Smooth muscle cell (in vitro differentiated cells): ENCODE results near the gene COL18A1. TPM values are rescaled to one million over a fixed set of nuclear protein-coding genes. Genes with fewer than 3 reads are reported as not detected.

Experiments
- DNase-seq: peaks from one replicate; lab custom pipeline; 2025; ENCODE audit not compliant: unreplicated experiment; lab: John Stamatoyannopoulos, UW
- H2AFZ ChIP-seq: fragments of 200-600 bp; sonication (generic); 2 replicates; pipeline ENCODE4 v1.6.0; 2016; ENCODE audit warnings: antibody characterized with exemption, low read depth, mild to moderate bottlenecking
- H3F3A ChIP-seq: fragments of 200-600 bp; sonication (generic); 2 replicates; pipeline ENCODE4 v1.6.0; 2017; ENCODE audit warnings: antibody characterized with exemption, low read depth
- H3K27ac ChIP-seq: fragments of 200-600 bp; sonication (generic); 2 replicates; pipeline ENCODE4 v1.5.1; 2016; ENCODE audit warnings: low read depth, mild to moderate bottlenecking
- H3K27me3 ChIP-seq: fragments of 200-600 bp; sonication (generic); 2 replicates; pipeline ENCODE4 v1.6.1; 2016; ENCODE audit warnings: low read depth, mild to moderate bottlenecking
- H3K36me3 ChIP-seq: fragments of 200-600 bp; sonication (generic); 2 replicates; pipeline ENCODE4 v1.5.1; 2016; ENCODE audit warnings: low read depth
- H3K4me1 ChIP-seq: fragments of 200-600 bp; sonication (generic); 2 replicates; pipeline ENCODE4 v1.5.1; 2016; ENCODE audit warnings: low read depth
- H3K4me2 ChIP-seq: fragments of 200-600 bp; sonication (generic); 2 replicates; pipeline ENCODE4 v1.6.0; 2016; ENCODE audit warnings: mild to moderate bottlenecking
- H3K4me3 ChIP-seq: fragments of 200-600 bp; sonication (generic); 2 replicates; pipeline ENCODE4 v1.5.1; 2016; ENCODE audit warnings: mild to moderate bottlenecking
- H3K79me2 ChIP-seq: fragments of 200-600 bp; sonication (generic); 2 replicates; pipeline ENCODE4 v1.6.0; 2016; ENCODE audit warnings: low read depth, mild to moderate bottlenecking
- H3K9ac ChIP-seq: fragments of 200-600 bp; sonication (generic); 2 replicates; pipeline ENCODE4 v1.6.0; 2016; ENCODE audit warnings: low read depth
- H3K9me3 ChIP-seq: fragments of 200-600 bp; sonication (generic); replicated peaks from 2 replicates; pipeline ENCODE4 v1.5.1; 2016; ENCODE audit warnings: low read depth
- H4K20me1 ChIP-seq: fragments of 200-600 bp; sonication (generic); 2 replicates; pipeline ENCODE4 v1.6.0; 2016; ENCODE audit warnings: low read depth
- WGBS: methylation state at CpG from one replicate; pipeline ENCODE4 v1.1.7; 2016; ENCODE audit warnings: low lambda C conversion rate; 5-methylcytosine and 5-hydroxymethylcytosine counted together
- polyA plus RNA-seq: library from polyadenylated mRNA; unstranded; fragments of >200 nt; fragmentation: Nextera tagmentation; extraction: Ambion mirVana; gene quantifications from 2 replicates; pipeline ENCODE4 v1.2.1, GENCODE V29; 2016
- total RNA-seq: library from RNA; depleted of rRNA; stranded (reverse); fragments of >200 nt; gene quantifications from 2 replicates; pipeline ENCODE4 v1.2.3, GENCODE V29; 2014
- TF ChIP-seq, protein P1 (sequence below): fragments of 200-600 bp; sonication (generic); IDR thresholded peaks from 2 replicates; pipeline ENCODE4 v1.5.1; 2017; ENCODE audit warnings: borderline replicate concordance, mild to moderate bottlenecking, antibody characterized with exemption; ENCODE audit not compliant: insufficient read depth, poor library complexity, severe bottlenecking

Gene COL18A1
- total and polyA plus RNA-seq, 2 experiments from 2014 or later, result 192 to 485 TPM

DNA sequence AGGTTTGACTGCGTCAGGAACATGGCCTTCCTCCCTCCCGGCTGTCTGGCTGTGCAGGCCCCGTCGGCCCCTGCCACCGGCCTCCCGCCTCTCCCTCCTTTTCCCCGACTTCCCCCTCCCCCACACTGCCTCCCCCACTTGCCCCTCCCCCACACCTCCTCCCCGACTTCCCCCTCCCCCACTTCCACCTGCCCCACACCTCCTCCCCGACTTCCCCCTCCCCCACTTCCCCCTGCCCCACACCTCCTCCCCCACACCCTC is 84.7 kb downstream of the COL18A1 start:
- Histone ChIP-seq H3K4me1 (peaks cover 14% of the 10 kb centered on the region), H3F3A (no peaks in the 10 kb centered on the region), H3K36me3 (no peaks in the 10 kb centered on the region), H4K20me1 (peaks cover 9% of the 10 kb centered on the region), H3K79me2 (no peaks in the 10 kb centered on the region), H3K9me3 (no peaks in the 10 kb centered on the region), H3K4me3 (no peak overlapping the region), H3K9ac (no peak overlapping the region), H3K27me3 (no peaks in the 10 kb centered on the region), H3K27ac (no peak overlapping the region), H3K4me2 (no peak overlapping the region), H2AFZ (no peak overlapping the region)
- no peak for DNase-seq
- WGBS, result no CpG with 5 or more reads among the region's 9 CpGs
- TF ChIP-seq, protein P1, sequence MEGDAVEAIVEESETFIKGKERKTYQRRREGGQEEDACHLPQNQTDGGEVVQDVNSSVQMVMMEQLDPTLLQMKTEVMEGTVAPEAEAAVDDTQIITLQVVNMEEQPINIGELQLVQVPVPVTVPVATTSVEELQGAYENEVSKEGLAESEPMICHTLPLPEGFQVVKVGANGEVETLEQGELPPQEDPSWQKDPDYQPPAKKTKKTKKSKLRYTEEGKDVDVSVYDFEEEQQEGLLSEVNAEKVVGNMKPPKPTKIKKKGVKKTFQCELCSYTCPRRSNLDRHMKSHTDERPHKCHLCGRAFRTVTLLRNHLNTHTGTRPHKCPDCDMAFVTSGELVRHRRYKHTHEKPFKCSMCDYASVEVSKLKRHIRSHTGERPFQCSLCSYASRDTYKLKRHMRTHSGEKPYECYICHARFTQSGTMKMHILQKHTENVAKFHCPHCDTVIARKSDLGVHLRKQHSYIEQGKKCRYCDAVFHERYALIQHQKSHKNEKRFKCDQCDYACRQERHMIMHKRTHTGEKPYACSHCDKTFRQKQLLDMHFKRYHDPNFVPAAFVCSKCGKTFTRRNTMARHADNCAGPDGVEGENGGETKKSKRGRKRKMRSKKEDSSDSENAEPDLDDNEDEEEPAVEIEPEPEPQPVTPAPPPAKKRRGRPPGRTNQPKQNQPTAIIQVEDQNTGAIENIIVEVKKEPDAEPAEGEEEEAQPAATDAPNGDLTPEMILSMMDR, result no peak

DNA sequence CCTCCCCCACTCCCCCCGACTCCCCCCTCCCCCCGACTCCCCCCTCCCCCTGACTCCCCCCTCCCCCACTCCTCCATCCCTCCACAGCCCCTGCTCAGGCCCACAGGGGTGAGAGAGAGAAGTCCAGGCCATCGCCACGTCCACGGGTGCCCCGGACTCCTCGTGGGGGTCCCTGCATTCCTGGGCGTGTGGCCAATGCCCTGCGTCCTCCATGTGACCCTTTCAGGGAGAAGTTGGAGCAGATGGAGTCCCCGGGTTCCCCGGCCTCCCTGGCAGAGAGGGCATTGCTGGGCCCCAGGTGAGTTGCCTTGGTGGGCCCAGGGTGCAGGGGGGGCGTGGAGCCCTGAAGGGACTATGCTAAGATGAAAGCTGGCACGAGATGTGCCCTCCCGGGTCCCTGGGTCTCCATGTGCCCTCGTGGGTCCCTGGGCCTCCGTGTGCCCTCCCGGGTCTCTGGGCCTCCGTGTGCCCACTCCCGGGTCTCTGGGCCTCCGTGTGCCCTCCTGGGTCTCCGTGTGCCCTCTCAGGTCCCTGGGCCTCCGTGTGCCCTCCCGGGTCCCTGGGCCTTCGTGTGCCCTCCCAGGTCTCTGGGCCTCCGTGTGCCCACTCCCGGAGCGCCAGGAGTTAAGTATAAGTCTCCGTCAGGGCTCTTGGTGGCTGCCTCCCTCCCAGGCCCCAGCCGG is 85.2 kb downstream of the COL18A1 start:
- H3K4me1 ChIP-seq, result peaks cover 14% of the 10 kb centered on the region
- no peaks in the 10 kb centered on the region for H3K9me3 ChIP-seq
- H3F3A ChIP-seq, result no peaks in the 10 kb centered on the region

DNA sequence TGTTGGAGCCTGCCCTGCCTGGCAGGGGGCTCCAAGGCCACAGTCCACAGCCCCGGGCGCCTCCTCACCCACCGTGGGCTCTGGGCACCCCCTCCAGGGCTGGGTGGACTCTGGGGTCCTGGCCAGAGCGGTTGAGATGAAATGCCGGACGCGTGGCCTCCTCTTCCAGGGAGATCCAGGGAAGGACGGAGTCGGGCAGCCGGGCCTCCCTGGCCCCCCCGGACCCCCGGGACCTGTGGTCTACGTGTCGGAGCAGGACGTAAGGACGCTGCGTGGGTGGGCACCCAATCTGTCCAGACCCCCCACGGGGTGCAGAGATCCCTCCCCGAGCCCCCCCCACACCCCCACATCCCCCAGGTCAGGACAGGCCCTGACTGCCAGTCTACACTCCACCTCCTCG is 86.1 kb downstream of the COL18A1 start:
- H3K36me3 ChIP-seq, result no peaks in the 10 kb centered on the region
- H3K4me1 ChIP-seq, result peaks cover 14% of the 10 kb centered on the region
- TF ChIP-seq, protein P1, result no peak
- H3K27me3 ChIP-seq, result no peaks in the 10 kb centered on the region
- H3K4me3 ChIP-seq, result no peak overlapping the region
- H2AFZ ChIP-seq, result no peak overlapping the region
- no peak overlapping the region for H3K4me2 ChIP-seq
- no peaks in the 10 kb centered on the region for H3K79me2 ChIP-seq
- no peak overlapping the region for H3K9ac ChIP-seq
- H3K27ac ChIP-seq, result no peak overlapping the region
- WGBS, result 98% methylated on average over 13 of the region's 20 CpGs
- DNase-seq, result no peak
- H3K9me3 ChIP-seq, result no peaks in the 10 kb centered on the region
- peaks cover 6% of the 10 kb centered on the region for H4K20me1 ChIP-seq
- H3F3A ChIP-seq, result no peaks in the 10 kb centered on the region

More for the DNA sequence above, 85.2 kb downstream of the COL18A1 start:
- TF ChIP-seq, protein P1, result no peak
- DNase-seq, result no peak
- H2AFZ ChIP-seq, result no peak overlapping the region
- no peak overlapping the region for H3K4me3 ChIP-seq
- H3K36me3 ChIP-seq, result no peaks in the 10 kb centered on the region
- 95% methylated on average over 17 of the region's 29 CpGs for WGBS
- H3K79me2 ChIP-seq, result no peaks in the 10 kb centered on the region
- H3K9ac ChIP-seq, result no peak overlapping the region
- H3K27ac ChIP-seq, result no peak overlapping the region
- peaks cover 8% of the 10 kb centered on the region for H4K20me1 ChIP-seq
- H3K4me2 ChIP-seq, result no peak overlapping the region
- no peaks in the 10 kb centered on the region for H3K27me3 ChIP-seq

DNA sequence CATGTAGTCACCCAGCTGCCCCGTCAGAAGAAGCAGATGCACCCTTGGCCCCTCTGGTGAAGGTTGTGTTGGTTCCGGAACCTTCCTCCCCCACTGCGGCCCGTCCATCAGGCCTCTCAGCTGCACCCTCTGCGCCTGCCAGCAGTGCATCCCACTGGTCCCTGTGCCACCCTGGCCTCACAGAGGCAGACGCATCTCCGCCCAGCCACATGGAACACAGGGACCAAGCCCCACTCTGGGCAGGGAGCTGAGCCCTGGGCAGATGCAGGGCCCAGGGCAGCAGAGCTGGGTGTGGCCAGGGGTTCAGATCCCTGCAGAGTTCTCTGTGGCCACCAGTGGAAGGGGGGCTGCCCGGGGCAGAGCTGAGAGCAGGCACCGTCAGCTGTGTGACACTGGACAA is 86.7 kb downstream of the COL18A1 start:
- WGBS, result 96% methylated on average over 9 of the region's 9 CpGs
- Histone ChIP-seq H3K27ac (no peak overlapping the region), H3K4me2 (no peak overlapping the region), H3K4me1 (peaks cover 14% of the 10 kb centered on the region), H3F3A (no peaks in the 10 kb centered on the region), H3K27me3 (no peaks in the 10 kb centered on the region), H4K20me1 (peaks cover 6% of the 10 kb centered on the region), H3K9me3 (no peaks in the 10 kb centered on the region), H3K9ac (no peak overlapping the region), H3K36me3 (no peaks in the 10 kb centered on the region), H2AFZ (no peak overlapping the region), H3K79me2 (no peaks in the 10 kb centered on the region), H3K4me3 (no peak overlapping the region)
- DNase-seq, result no peak
- TF ChIP-seq, protein P1, result no peak
